HG03095 (cell line): Measurements from ENCODE around the gene BBS1.
"Not testable (repeated sequence)": the region's sequence is repeated elsewhere in the genome, so short reads cannot be mapped to it uniquely, and the experiment has no call there.

Experiments used
- ATAC-seq: cut with Tn5 transposase; IDR thresholded peaks from one replicate; pipeline ENCODE4 v1.9.1; 2021; ENCODE audit warnings: moderate library complexity; ENCODE audit not compliant: unreplicated experiment

The BBS1 gene

DNA sequence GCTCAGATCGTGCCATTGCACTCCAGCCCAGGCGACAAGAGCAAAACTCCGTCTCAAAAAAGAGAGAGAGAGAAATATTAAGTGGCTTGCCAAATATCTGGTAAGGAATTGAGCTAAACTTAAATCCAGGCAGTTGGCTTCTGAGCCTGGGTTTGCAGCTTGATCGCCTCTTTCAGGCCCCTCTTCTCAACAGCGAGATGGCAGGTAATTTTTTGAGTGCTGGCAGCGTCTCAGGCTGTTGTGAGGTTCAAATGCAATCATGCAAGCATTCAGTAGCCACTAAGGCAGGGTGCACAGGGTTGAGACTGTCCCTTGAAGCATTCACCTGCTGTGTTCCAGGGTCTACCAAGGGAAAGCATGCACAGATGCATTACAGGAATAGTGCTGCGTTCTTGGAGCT, 58.6 kb downstream of the BBS1 start:
- ATAC-seq: no peak

DNA sequence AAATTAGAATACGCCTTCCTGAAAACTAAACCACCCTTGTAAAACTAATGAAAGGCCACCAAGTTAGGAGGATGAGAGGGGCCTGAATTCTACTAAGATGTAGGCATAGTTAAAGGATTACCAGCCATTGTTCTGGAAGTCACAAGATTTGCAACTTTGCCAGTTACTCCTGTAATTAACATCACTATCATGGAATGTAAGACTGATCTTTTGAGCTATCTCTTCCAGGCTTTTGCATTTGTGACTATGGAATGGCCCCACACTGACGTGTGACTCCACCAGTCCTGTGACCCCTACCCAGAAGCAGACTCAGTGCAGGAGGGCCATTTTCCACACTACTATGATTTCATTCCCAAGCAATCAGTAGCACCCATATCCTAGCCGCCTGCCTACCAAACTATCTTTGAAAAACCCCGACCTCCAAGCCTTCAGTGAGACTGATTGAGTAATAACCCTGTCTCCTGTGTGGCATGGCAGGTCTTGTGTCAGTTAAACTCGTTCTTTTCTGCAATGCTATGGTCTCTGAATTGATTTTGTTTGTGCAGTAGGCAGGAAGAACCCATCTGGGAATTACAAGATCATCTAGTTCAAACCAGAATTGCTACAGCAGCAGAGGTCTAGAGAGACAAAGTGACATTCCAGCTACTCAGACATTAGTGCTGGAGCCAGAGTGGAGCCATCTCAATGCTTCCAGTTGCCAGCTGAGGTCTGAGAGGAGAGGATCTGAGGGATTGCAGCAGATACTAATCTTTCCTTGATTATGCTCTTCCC, 59.8 kb downstream of the BBS1 start:
- no peak for ATAC-seq

DNA sequence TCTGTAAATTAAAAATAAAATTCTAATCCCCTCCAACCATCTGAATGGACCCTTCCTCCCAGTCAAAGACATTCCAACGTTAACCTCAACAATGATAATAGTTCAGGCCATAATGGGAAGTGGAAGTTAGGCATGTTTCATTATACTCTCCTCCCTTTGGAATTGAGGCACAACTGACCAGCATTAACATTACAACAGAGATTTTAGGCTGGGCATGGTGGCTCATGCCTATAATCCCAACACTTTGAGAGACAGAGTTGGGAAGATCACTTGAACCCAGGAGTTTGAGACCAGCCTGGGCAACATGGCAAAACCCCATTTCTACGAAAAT, 60.4 kb downstream of the BBS1 start:
- ATAC-seq: no peak

DNA sequence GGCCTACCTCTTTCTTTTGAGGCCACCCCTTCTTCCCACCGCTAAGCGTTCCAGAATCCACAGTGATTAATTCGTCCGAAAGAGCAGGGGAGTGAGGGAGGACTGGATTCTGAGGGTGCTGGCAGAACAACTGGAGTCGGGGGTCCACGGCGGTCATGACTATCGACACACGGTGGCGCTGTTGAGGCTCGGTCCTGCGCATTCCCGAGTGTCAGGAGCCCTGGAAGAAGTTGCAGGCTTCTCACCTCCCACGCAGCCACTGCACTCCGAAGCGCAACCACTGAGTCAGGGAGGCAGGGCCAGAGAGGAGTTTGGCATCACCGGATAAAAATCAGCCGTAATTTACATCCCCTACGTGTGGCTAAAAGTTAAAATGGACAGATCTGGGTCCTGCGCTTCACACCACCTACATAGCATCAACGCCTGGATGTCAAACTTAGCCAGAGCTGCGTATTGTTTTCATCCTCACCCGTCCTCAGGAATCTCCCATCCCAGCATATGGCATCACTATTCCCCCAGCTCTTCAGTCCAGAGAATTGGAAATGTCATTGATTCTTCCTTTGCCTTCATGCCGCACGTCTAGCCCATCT, 68.7 kb downstream of the BBS1 start:
- no peak for ATAC-seq

DNA sequence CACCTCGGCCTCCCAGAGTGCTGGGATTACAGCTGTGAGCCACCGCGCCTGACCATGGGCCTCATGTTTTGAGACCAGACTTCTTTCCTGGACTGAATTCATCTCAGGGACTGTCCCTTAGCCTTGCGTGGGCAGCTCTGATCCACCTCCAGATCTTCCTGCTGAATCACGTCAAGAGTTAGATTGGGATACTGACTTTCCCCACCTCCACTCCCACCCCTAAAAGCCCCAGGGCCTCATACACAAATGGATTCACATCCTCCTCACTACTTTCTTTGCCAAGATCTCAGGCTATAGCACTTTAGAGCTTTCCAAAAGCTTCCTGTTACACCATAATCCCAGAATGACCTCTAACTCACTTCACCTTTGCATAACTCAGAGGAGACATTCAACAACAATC, 70.4 kb downstream of the BBS1 start:
- no peak for ATAC-seq

DNA sequence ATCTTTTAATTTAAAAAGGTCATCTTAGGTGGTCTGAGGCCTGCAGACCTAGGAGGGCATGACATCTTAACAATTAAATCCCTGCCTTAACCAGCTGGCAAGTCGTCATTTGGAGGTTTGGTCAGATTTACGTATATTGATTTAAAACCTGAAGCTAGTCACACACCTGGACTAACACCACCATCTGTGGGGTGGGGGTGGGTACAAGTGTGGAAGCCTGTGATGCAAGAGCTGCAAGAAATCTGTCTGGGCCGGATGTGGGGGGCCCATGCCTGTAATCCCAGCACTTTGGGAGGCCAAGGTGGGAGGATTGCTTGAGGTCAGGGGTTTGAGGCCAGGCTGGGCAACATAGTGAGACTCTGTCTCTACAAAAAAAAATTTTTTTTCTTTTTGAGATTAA, 70.8 kb downstream of the BBS1 start:
- no peak for ATAC-seq

DNA sequence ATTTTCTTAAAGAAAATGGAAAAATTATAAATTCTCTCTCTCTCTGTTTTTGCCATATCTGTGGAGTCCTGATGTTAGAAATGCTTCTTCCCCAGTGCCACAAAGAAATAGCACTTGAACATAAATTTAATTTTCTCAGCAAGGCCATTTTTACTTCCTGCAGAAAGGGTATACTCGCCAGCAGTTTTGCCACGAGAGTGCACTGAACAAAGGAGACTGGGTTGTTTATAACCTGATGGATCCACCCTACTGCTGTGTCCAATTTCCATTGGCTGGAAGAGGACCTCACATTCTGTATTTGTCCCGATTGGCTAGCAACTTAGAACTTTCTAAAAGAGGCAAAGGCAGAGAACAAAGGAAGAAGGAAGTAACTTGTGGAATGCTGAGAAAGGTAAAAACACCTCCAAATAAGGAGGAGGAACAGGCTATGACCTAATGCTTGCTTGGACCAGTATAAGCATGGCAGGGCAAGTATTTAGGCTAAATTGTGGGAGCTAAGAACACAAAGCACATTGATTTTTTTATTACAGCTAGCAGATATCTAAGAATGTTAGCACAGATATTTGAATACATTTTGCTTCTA, 72.2 kb downstream of the BBS1 start:
- ATAC-seq: not testable (repeated sequence)
